Astrocyte of the cerebellum (primary cell): ENCODE data around the gene PHC2.

Experiments used
- DNase-seq: peaks from one replicate; pipeline ENCODE4 v3.0.0-alpha.2; 2011; ENCODE audit warnings: low read depth
- H3K4me3 ChIP-seq: 2 replicates; pipeline ENCODE4 v1.5.1; 2011; ENCODE audit warnings: mild to moderate bottlenecking, low read depth, low read length, moderate library complexity
- in situ Hi-C: cut with HindIII; loops from 2 replicates; pipeline ENCODE4 v1.10.0; 2017; ENCODE audit warnings: low sequenced_read_pairs
- TF ChIP-seq, protein P1 (sequence below): IDR thresholded peaks from 2 replicates; pipeline ENCODE4 v1.5.1; 2012; ENCODE audit warnings: low read length, low read depth, moderate library complexity, mild to moderate bottlenecking; ENCODE audit errors: missing control alignments

Gene PHC2

DNA sequence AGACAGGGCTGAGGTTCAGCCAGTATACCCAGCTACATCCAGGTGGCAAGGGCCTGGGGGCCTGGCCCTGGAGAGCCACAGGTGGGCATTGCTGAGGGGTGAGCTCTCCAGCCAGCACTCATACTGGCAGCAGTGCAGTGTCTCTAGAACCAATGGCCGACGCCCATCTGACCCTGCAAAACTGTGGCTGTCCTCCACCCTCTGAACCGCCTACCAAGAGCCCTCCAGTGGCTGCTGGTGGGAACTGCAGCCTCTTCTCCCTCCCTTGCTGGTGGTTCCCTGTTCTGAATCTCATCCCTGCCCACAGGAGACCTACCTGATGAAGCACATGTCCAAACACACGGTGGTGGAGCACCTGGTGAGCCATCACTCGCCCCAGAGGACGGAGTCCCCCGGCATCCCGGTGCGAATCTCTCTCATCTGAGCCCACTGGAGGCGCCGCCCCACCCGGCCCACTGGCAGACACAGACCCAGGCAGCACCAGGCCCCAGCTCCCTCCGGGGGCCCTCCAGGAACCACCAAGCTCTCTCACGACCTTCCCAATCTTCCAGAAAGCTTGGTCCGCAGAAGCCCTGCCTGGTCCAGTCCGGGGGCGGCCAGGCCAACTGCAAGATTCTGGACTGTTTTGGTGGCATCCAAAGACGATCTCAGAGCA lies 132.1 kb downstream of the PHC2 start:
- peak; percentile 16 for DNase-seq
- TF ChIP-seq, protein P1, sequence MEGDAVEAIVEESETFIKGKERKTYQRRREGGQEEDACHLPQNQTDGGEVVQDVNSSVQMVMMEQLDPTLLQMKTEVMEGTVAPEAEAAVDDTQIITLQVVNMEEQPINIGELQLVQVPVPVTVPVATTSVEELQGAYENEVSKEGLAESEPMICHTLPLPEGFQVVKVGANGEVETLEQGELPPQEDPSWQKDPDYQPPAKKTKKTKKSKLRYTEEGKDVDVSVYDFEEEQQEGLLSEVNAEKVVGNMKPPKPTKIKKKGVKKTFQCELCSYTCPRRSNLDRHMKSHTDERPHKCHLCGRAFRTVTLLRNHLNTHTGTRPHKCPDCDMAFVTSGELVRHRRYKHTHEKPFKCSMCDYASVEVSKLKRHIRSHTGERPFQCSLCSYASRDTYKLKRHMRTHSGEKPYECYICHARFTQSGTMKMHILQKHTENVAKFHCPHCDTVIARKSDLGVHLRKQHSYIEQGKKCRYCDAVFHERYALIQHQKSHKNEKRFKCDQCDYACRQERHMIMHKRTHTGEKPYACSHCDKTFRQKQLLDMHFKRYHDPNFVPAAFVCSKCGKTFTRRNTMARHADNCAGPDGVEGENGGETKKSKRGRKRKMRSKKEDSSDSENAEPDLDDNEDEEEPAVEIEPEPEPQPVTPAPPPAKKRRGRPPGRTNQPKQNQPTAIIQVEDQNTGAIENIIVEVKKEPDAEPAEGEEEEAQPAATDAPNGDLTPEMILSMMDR, result peak; percentile 93
- in situ Hi-C loops, result no loop called here
- no peak overlapping the region for H3K4me3 ChIP-seq

DNA sequence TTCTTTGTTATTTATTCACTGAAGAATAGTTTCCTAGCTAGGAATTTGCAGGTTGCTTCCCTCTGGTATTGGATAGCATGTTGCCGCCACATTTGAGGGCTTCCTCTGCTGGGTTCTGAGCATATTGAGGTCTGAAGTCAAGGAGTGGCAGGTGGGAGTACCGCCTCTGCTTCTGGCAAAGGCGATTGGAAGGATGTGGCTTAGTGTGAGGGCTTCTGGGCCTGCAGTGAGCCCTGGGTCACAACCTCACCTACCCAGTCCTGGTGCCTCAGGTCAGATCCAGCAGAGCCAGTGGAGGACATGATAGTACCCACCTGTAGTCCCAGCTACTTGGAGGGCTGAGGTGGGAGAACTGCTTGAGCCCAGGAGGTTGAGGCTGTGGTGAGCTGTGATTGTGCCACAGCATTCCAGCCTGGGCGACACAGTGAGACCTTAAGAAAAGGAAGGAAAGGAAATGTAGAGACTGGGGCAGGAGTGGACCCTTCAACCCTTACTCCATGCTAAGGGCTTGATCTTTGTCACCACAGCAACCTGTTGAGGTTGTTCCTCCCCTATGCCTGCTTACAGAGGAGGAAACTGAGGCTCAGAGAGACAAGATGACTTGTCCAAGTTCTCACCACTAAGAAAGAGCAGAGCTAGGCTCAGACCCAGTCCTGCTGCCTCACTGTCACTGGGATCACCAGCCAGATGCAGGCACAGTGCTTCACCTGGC lies 132.8 kb downstream of the PHC2 start:
- in situ Hi-C loops, result no loop called here
- TF ChIP-seq, protein P1, result no peak
- no peak overlapping the region for H3K4me3 ChIP-seq
- DNase-seq, result no peak

DNA sequence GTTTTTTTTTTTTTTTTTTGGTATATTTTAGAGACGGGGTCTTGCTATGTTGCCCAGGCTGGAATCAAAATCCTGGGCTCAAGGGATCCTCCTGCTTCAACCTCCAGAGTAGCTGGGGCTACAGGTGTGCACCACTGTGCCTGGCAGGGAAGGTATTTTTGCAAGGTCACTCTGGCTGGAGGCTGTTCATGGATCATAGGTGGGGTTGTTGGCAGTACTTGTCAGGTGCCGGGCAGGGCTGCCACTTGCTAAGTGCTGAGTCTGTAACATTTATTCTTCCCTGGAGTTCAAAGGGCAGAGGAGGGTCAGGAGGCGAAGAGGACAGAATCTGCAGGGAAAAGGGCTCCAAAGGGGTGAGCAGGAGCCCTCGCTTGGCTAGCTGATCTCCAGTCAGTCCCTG lies 134.1 kb downstream of the PHC2 start:
- no peak for DNase-seq
- TF ChIP-seq, protein P1, result no peak
- no peak overlapping the region for H3K4me3 ChIP-seq
- in situ Hi-C loops, result no loop called here

DNA sequence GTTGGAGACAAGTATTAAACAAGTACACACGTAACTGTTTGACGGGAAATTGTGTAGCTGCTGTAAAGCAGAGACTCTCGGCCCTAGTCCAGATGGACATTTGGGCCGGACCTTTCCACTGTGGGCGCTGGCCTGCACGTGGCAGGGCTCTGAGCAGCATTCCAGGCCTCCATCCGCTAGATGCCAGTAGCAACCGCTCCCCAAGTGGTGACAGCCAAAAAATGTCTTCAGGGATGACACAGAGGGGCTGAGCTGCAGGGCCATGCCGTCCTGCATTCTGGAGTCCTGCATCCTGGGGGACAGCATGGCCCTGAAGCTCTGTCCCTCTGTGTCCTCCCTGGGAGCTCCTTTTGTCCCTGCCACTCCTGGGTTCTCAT lies 134.8 kb downstream of the PHC2 start:
- H3K4me3 ChIP-seq, result no peak overlapping the region
- in situ Hi-C loops, result no loop called here
- no peak for DNase-seq
- TF ChIP-seq, protein P1, result no peak

DNA sequence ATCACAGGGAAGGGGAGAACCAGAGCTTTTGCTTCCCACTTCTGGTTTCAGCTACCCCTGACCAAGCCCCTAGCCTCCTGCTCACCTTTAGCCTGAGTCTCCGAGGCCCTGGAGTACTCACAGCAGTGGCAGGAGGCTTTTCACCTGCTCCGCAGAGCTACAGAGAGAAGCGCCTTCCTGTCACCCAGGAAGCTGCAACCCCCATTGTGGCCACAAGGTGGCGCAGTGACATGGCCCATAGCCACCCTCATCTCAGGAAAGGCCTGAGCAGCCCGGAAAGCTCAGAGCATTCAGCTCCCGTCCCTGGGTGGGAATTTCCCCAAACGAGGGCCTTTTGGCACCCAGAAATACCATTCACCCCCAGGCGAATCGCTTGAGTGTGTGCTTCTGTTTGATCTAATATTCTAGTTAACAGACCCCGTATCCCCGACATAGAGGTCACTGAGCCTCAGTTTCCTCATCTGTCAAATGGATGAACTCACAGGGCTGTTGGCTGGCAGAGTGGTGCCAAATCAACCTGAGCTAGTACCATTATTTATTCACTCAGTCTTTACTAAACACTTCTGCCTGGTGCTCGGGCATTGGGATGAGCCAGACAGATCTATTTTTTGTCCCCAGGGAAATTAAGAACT lies 135.3 kb downstream of the PHC2 start:
- peak; percentile 55 for DNase-seq
- no peak overlapping the region for H3K4me3 ChIP-seq
- TF ChIP-seq, protein P1, result peak; percentile 94
- in situ Hi-C loops, result no loop called here

DNA sequence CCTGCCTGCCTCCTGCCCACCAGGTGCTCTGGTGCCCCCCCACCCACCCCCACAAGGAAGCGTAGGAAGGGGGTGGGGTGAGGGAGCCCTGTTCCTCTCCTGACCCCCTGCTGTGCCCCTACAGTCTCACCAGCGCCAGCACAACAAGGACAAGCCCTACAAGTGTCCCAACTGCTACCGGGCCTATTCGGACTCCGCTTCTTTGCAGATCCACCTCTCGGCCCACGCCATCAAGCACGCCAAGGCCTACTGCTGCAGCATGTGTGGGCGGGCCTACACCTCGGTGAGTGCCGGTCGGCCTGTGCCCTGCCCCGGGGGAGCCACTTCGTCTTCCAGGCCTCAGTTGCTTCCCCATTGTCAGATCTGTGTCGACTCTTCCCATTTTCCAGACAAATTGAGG lies 135.9 kb downstream of the PHC2 start:
- in situ Hi-C loops, result no loop called here
- DNase-seq, result no peak
- TF ChIP-seq, protein P1, result no peak
- no peak overlapping the region for H3K4me3 ChIP-seq
